Erythroblast (primary cell): Measurements from ENCODE around the gene CHMP4B.

Source experiments
- GATA1 ChIP-seq: IDR thresholded peaks from 2 replicates; pipeline ENCODE4 v1.6.1; 2011; ENCODE audit warnings: low read depth, mild to moderate bottlenecking, control low read depth, low read length, moderate library complexity
- POLR2A ChIP-seq: IDR thresholded peaks from 2 replicates; pipeline ENCODE4 v1.6.1; 2011; ENCODE audit warnings: mild to moderate bottlenecking, low read length

DNA sequence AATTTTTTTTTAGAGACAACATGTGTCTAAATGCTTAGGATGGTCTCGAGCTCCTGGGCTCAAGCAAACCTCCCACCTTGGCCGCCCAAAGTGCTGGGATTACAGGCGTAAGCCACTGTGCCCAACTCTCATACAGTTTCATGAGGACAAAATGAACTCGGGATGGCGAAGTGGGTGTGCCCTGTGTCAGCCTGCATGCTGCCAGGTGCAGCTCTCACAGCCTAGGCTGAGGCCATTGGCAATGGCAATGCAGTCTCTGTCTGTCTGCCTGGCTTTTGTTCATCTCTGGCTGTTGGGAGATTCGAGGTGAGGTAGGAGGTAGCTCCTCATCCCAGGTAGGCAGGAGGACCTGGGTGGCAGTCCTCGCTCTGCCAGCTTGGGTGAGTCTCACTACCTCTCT lies 88.0 kb downstream of the CHMP4B start:
- TF ChIP-seq POLR2A (no peak), GATA1 (no peak)
